HG02973 (cell line): ENCODE data around the gene PKDCC.

Source experiments
- ATAC-seq: cut with Tn5 transposase; IDR thresholded peaks from one replicate; pipeline ENCODE4 v1.9.1; 2021; ENCODE audit warnings: moderate library complexity; ENCODE audit not compliant: unreplicated experiment

The PKDCC gene

GRCh38 chr2:42102591-42103450 lies 55.0 kb downstream of the PKDCC start:
- ATAC-seq: no peak

- ATAC-seq: no peak
These were observed 56.0 kb downstream of the PKDCC start for GRCh38 chr2:42103829-42104228.

GRCh38 chr2:42104621-42105020 lies 56.8 kb downstream of the PKDCC start:
- ATAC-seq: no peak

- peak; percentile 55 for ATAC-seq
These were observed 57.8 kb downstream of the PKDCC start for GRCh38 chr2:42105330-42106256.

GRCh38 chr2:42106257-42106816 lies 58.5 kb downstream of the PKDCC start:
- ATAC-seq: no peak

GRCh38 chr2:42107249-42108042 lies 59.6 kb downstream of the PKDCC start:
- ATAC-seq: no peak
